ENCODE results near the gene TATDN2. TPM values are rescaled to one million over a fixed set of nuclear protein-coding genes. Genes with fewer than 3 reads are reported as not detected.

Gene TATDN2
- total RNA-seq, 1 donor from 2014 or later: 31.8 TPM

DNA sequence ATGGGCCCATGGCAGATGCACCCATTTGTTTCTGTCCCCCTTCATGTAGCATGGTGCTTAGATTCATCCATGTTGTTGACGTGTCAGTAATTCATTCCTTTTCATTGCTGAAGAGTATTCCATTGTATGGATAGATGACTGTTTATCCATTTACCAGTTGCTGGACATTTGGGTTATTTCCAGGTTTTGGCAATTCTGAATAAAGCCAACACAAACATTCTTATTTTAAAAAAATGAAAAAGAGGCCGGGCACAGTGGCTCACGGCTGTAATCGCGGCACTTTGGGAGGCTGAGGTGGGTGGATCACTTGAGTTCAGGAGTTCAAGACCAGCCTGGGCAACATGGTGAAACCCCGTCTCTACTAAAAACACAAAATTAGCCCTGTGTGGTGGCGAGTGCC is 18.7 kb upstream of the TATDN2 start:
- no peak overlapping the region for H3K4me3 Mint-ChIP-seq (ENCODE audit: unreplicated experiment)
- peak; percentile 5 for DNase-seq (ENCODE audit: low spot score)
- no peak overlapping the region for H3K27ac Mint-ChIP-seq (ENCODE audit: unreplicated experiment)
- H3K9me3 Mint-ChIP-seq (ENCODE audit: low read depth): no peaks in the 10 kb centered on the region
- no peaks in the 10 kb centered on the region for H3K27me3 Mint-ChIP-seq (ENCODE audit: low read depth)
- TF ChIP-seq, protein P1, sequence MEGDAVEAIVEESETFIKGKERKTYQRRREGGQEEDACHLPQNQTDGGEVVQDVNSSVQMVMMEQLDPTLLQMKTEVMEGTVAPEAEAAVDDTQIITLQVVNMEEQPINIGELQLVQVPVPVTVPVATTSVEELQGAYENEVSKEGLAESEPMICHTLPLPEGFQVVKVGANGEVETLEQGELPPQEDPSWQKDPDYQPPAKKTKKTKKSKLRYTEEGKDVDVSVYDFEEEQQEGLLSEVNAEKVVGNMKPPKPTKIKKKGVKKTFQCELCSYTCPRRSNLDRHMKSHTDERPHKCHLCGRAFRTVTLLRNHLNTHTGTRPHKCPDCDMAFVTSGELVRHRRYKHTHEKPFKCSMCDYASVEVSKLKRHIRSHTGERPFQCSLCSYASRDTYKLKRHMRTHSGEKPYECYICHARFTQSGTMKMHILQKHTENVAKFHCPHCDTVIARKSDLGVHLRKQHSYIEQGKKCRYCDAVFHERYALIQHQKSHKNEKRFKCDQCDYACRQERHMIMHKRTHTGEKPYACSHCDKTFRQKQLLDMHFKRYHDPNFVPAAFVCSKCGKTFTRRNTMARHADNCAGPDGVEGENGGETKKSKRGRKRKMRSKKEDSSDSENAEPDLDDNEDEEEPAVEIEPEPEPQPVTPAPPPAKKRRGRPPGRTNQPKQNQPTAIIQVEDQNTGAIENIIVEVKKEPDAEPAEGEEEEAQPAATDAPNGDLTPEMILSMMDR (IDR thresholded peaks at IDR 0.05): no peak
- peaks cover 4% of the 10 kb centered on the region for H3K4me1 Mint-ChIP-seq (ENCODE audit: low read depth)
- H3K36me3 Mint-ChIP-seq (ENCODE audit: low read depth): peaks cover 6% of the 10 kb centered on the region

DNA sequence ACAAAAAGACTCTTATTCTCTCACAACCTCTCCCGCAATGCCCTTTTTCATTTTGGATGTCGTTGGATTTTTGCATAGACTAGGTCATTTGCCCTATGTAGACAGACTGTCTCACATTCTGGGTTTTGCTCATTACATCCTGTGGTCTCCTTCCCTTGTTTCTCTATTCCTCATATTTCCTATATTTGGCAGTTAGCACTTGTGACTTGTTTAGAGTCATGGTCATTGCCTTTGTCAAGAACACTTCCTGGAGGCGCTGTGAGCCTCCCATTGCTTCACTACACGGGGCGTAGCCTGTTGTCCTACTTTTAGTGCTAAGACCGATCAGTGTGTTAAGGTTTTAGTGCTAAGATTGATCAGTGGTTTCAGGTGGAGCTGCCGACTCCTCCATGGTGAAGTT is 16.1 kb upstream of the TATDN2 start:
- Mint-ChIP-seq H3K9me3 (ENCODE audit: low read depth) (no peaks in the 10 kb centered on the region), H3K27ac (ENCODE audit: unreplicated experiment) (no peak overlapping the region)

DNA sequence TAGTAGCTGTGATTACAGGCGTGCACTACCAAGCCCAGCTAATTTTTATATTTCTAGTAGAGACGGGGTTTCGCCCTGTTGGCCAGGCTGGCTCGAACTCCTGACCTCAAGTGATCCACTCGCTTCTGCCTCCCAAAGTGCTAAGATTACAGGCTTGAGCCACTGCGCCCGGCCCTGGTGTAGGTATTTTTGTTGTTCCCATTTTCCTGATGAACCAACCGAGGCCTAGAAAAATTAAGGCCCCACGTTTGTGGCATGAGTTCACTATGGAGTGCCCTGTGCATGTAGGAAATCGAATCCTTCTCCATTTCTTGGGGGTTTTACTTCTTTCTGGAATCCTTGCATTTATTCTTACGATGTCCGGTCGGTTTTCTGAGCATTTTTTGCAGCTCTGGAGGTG is 14.3 kb upstream of the TATDN2 start:
- Mint-ChIP-seq H3K36me3 (ENCODE audit: low read depth) (peaks cover 9% of the 10 kb centered on the region), H3K9me3 (ENCODE audit: low read depth) (no peaks in the 10 kb centered on the region), H3K4me1 (ENCODE audit: low read depth) (no peaks in the 10 kb centered on the region), H3K4me3 (ENCODE audit: unreplicated experiment) (no peak overlapping the region), H3K27ac (ENCODE audit: unreplicated experiment) (no peak overlapping the region), H3K27me3 (ENCODE audit: low read depth) (no peaks in the 10 kb centered on the region)
- peak; percentile 36 for DNase-seq (ENCODE audit: low spot score)
- TF ChIP-seq, protein P1 (IDR thresholded peaks at IDR 0.05): no peak

More for the DNA sequence above, 16.1 kb upstream of the TATDN2 start:
- TF ChIP-seq, protein P1 (IDR thresholded peaks at IDR 0.05): no peak
- Mint-ChIP-seq H3K4me1 (ENCODE audit: low read depth) (no peaks in the 10 kb centered on the region), H3K27me3 (ENCODE audit: low read depth) (no peaks in the 10 kb centered on the region), H3K36me3 (ENCODE audit: low read depth) (peaks cover 9% of the 10 kb centered on the region), H3K4me3 (ENCODE audit: unreplicated experiment) (no peak overlapping the region)
- no peak for DNase-seq (ENCODE audit: low spot score)

GRCh38 chr3:10234526-10235230 is 13.6 kb upstream of the TATDN2 start:
- Mint-ChIP-seq H3K27me3 (ENCODE audit: low read depth) (no peaks in the 10 kb centered on the region), H3K27ac (ENCODE audit: unreplicated experiment) (no peak overlapping the region), H3K9me3 (ENCODE audit: low read depth) (no peaks in the 10 kb centered on the region), H3K4me3 (ENCODE audit: unreplicated experiment) (no peak overlapping the region), H3K4me1 (ENCODE audit: low read depth) (no peaks in the 10 kb centered on the region), H3K36me3 (ENCODE audit: low read depth) (peaks cover 9% of the 10 kb centered on the region)
- peak; percentile 73 for DNase-seq (ENCODE audit: low spot score)
- TF ChIP-seq, protein P1 (IDR thresholded peaks at IDR 0.05): no peak

- H3K36me3 Mint-ChIP-seq (ENCODE audit: low read depth): peaks cover 9% of the 10 kb centered on the region
- DNase-seq (ENCODE audit: low spot score): no peak
- H3K9me3 Mint-ChIP-seq (ENCODE audit: low read depth): no peaks in the 10 kb centered on the region
- no peaks in the 10 kb centered on the region for H3K27me3 Mint-ChIP-seq (ENCODE audit: low read depth)
- TF ChIP-seq, protein P1 (IDR thresholded peaks at IDR 0.05): no peak
- no peak overlapping the region for H3K27ac Mint-ChIP-seq (ENCODE audit: unreplicated experiment)
- H3K4me1 Mint-ChIP-seq (ENCODE audit: low read depth): no peaks in the 10 kb centered on the region
- no peak overlapping the region for H3K4me3 Mint-ChIP-seq (ENCODE audit: unreplicated experiment)
Observed at GRCh38 chr3:10235551-10235950, 12.7 kb upstream of the TATDN2 start.

Data from chondrocyte (in vitro differentiated cells).